Globus pallidus (tissue), 1 donor: ENCODE data around the gene ATP2B2.

Experiments
- DNase-seq: peaks from one replicate; pipeline ENCODE4 v3.0.0-alpha.2; 2015; ENCODE audit warnings: low spot score

Gene ATP2B2

DNA sequence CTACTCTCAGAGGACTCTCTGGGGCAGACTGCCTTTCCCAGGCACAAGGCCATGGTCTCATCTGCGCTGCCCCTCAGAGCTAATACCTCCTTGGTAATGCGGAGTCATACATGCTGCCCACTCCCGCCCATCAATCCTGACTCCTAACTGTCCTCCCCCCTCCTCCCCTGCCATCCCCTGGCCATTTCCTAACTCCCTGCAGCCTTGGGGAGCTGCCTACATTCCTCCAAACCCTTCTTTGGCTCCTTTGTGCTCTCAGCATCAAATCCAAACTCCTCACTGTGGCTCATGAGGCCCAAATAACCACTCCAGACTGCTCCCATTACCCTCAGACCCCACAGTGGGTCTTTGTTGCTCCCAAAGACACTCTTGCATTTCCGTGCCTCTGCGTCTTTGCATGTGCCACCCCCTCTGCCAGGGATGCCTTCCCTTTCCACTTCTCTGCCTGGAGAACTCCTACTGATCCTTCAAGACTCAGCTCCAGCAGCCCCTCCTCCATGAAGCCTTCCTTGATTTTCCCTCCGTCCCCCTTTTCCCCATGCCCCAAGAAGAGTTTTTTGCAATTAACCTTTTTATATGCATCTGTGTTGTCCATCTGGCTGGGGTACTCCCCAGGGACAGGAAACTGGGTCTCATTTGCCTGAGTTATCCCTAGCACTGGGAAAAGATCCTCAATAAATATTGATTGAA, 5.5 kb upstream of the ATP2B2 start:
- DNase-seq, result no peak

DNA sequence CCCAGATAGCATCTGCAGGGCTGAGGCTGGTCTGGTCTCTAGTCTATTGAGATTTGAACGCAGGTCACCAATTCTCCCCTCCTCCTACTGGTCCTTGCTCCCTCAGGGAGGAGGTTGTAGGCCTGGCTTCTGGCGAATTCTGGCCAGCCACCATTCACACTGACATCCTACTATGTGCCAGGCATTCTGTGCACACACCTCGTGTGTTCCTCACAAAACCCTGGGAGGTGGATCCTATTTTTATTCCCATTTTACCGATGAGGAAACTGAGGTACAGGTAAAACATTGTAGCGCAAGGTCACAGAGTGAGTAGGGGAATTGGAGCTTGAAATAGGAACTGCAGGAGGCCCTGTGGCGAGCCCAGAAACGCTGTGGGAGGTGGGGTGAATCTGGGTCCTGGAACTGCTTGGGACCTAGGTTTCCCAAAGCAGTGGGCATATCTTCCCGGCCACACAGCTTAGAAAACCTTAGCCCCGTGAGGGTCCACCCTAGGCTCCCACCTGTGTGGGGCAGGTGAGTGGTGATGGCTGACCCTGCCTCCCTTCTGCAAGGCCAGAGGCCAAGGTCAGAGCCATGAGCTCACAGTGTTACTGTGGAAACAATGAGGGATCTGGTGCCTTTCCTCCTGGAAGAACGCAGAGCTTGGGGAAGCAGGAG, 4.8 kb upstream of the ATP2B2 start:
- DNase-seq, result no peak

DNA sequence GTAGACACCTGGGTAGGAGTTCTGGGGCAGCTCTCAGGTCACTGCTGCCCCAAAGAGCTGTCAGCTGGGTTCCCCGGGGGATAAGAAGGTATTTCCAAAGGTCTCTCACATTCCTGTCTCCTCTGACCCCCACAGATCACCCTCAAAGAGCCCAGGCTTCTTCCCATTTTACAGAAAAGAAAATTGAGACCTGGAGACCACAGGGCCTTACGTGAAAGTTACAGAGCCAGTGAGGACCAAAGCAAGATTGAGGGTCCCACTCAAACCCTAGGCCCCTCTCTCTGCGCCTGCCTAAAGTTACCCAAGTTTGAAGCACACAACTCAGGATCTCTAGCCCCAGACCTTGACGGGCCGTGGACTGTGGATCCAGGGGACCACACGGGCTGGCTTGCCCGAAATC, 3.9 kb upstream of the ATP2B2 start:
- no peak for DNase-seq

DNA sequence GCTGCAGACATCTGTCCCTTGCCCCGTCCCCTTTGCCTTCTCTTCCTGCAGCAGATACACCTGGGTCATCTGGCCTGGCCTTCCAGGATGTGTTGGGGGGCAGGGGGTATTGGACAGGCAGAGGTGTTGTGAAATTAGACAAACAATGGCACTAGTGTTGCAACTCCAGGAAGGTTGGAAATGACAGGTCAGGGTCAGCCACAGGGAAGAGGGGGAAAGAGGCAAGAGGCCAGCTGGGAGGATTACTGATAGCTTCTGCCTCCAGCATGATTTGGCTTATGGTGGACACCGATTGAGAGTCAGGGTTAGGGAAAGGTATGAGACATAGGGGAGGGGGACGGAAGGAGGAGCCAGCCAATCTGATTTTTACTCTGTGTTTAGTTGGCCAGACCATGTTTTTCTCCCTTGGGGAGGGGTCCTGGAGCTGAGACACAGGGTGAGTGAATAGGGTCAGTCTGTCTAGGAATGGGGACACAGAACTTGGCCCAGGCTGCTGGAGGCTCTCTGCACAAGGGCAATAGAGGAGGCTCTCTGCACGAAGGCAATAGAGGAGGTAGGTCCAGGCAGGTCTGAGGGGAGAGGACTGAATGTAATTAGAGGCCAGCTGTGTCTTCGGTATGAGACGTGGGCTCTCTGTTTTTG, 3.4 kb upstream of the ATP2B2 start:
- no peak for DNase-seq

DNA sequence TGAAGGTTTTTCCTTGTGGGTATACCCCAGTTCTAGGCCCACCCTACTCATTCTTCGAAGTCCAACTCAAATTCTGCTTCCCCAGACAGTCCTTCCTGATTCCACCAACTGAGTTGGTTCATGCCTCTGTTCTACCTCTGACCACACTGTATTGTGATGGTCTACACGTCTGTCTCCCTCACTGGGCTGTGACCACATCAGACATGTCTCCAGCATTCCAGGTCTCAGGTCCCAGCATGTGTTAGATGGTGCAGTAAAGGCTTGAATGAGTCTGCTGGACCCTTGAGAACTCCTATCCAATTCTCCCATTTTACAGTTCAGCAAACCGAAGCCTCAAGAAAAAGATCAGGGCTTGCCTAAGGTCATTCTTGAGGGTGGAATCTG, 2.8 kb upstream of the ATP2B2 start:
- DNase-seq, result no peak

DNA sequence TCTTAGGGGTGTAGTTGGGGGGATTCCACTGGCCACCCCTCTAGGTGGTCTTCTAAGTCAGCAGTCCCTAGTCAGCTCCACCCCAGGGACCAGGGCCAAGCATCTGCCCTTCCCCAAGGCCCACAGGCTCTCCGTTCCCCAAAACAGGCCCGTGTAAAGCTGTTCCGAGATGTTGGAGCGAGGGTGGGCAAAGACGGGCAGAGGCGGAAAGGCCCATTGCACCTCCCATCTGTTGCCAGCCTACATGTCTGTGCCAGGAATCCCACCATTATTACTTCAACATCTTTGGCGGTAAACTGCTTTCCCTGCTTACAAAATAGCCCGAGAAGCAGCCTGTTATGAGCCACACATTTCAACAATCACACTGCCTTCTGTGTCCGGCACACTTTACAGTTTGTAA, 1.9 kb upstream of the ATP2B2 start:
- no peak for DNase-seq

DNA sequence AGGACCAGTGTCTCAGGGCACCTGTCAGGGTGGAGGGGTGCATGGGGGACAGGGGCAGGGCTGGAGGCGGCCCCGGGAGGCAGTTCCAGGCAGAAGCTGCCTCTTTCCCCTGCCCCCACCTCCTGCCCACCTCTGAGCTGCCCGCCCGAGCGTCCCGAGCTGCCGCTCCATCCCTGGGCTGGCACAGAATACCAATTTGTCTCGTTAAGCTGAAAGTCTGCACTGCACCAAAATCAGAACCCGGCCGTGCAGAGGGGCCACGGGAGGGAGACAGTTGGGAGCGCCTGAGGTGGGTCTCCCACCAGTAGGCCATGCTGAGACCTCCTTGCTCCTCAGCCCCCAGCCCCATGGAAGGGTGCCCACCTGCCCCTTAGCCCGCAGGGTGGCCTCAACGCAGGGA, 1.3 kb upstream of the ATP2B2 start:
- DNase-seq, result no peak

DNA sequence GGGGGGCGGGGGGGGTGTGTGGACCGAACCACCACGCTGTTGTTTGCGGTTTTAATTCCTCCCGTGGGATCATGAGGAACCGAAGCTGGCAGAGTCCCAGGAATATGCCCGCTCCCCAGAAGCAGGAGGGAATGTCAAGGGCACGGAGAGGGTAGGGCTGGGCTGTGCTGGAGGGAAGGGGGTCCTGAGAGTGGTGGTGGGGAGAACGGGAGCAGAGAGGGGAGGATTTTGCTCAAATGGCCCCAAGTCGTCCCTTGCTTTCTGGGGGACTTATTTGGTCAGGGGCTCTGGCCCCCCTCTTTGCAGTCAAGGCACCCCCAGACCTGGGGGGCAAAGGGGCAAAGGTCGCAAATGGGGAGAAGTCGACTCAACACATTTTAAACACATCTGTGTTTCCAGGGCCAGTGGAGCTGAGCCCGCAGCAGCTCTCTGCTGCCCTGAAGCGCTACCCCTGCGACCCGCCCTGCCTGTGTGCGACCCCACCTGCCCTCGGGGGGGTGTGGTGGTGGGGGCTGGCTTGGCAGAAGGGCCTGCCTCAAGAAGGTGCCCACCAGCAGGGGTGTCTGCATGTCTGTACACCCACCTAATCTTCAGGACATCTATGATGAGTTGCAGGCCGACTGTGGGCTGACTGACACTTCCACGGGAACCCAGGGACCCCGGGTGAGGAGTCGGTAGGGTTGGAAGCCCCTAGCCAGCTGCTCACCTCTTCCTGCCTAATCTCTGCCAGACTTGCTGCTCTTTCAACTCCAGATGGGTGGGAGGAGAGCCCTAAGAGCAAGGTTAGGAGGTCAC, 602 bp upstream of the ATP2B2 start:
- DNase-seq, result no peak

DNA sequence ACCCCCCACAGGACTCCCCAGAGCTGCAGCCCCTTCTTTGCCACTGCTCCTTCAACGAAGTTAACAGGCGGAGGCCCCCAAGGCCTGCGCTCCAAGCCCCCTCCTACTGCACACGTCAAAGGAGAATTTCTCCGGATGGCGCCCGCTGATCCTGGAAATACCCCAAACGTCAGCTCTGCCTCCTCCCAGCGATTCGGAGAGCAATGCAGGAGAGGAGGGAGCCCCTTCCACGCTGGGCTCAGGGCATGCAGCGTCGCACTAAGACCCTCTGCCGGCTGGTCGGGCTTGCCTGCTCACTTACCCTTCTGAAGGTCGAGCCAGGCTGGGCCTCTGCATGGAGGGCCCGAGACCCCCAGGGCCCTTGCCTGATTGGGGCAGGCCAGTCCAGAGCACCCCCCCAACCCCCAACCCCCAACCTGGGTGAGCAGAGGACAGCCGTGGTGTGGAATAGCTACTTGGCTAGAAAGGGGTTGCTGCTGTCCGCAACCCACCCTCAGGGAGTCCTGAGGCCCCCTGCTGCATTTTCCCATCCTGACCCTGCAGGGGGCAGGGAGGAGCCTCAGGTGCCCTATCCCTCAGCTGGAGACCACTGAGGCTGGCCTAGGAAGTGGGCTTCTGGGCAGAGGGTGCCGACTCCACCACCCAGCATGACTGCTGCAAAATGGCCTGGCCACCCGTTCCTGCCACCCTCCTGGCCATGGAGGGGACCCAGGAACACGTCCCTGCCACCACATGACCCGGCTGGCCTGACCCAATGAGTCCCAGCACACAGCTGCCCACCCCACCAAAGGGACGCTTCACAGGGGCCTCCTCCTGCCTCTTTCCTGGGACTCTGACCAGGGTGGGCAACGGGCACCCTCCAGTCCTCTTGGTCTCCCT, 976 bp downstream of the ATP2B2 start:
- DNase-seq, result no peak

DNA sequence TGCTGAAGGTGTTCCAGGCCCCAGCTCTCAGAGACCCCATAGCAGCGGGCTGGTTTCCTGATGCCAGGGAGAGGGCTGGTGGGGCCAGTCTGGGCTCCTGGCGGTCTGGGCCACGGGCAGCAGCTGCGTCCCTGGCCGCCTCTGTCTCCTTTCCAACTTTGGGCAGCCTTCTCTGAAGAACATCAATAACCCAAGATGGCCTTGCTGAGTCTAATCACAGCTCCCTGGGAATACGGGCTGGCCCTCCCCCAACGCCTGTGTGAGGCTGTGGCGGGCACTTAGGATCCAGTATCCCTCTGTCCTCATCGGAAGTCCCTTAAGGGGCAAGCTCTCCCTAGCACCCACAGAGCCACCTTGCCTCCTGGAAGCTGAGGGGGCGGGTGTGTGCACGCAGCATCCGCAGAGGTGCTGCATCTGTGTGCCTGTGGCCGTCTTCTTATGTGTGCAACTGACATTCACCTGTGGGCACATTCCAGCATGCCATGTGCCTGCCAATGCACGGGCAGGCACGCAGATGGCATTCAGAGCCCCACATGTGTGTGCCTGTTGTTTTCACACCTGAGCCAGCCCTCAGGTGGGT, 2.1 kb downstream of the ATP2B2 start:
- DNase-seq, result no peak

DNA sequence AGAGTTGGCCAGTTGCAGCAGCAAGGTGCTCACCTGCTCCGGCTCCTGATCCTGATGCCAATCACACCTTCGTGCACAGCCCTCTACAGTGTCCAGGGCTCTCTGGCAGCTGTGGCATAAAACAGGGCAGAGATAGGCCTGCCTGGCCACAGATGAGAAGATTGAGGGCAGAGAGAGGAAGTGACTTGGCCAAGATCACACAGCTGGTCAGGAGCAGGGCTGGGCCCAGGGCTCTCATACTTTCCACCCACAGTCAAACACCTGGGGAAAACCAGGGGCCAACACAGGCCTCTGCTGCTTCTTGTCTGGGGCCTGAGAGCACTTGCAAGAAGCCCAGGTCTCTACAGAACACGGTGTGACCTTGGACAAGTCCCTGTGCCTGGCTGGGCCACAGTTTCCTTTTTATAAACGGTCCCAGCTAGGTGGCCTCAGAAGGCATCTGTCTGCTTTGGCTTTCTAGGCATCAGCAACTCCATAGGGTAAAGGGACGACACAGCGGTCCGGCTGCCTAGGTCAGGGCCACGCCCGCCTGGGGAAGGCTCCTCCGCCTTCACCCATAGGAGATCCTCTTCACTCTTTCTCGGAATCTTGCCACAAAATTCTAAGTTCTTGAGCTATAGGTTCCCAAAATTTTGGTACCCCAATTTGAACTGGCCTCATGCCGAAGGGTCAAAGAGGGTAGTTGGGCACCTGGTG, 3.1 kb downstream of the ATP2B2 start:
- no peak for DNase-seq

DNA sequence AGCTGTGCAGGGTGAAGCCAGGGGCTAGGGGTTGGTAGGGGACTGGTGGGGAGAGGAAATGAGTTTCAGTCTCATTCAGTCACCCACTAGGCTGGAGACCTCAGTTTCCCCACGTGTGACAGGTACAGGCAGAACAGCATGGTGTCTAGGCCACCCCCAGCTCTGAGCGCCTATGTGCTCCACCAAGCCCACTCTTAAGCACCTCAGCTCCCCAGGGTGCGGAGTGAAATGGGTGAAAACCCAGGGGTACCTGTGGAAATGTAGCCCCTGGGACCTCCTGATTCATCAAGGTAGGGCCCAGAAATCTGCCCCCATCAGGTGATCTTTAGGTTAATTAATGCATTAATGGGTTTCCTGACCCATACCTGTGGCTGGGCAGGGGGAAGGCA, 3.7 kb downstream of the ATP2B2 start:
- DNase-seq, result no peak

DNA sequence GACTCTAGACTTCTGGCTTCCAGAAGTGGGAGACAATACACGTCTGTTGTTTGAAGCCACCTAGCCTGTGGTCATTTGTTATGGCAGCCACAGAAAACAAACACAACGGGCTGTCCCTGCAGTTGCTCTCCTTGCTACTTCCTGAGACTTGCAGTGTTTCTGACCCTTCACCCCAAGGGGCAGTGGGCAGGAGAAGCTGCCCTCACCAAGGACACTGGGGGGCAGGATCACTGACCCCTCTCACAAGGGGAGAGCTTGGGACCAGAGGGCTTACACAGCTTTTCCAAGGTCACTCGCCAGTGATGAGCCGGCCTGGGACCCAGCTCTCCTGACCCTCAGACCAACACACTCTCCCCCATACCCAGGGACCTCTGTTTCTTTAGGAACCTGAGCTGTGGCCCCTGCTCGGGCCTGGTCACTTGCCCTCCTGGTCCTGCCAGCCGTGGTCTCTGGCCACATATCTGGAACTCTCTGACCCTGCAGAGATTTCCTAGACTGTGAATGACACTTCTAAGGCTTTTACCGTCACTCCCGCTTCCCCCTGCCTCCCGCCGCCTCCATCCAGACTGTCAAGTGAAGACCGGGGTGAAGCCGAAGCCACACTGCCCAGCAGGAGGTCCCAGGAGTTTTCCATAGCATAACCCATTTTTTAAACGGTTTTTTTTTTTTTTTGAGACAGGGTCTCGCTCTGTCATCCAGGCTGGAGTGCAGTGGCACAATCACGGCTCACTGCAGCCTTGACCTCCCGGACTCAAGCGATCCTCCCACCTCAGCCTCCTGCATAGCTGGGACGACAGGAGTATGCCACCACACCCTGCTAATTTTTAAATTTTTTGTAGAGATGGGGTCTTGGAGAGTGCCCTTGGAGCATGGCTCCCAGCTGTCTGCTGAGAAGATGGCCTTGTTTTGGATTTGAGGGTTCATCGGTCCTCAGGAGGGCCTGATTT, 4.4 kb downstream of the ATP2B2 start:
- DNase-seq, result no peak

DNA sequence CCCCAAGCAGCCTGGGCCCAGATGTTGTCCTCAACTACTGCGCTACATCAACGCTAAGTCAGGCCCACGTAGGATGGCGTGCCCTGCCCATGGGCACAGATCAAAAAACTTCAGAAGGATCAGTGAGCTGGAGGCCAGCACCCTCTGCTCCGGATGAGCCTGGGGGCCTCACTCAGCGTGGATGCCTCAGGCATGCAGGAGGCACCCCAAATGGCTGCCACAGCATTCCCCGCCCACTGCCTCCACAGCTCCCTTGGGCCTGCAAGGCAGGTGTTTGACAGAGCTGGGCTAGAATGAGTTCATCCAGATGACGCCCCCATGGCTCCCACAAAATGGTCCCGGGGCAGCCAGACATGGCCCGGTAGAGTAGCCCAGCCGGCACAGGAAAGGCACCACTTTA, 7.1 kb downstream of the ATP2B2 start:
- DNase-seq, result no peak

DNA sequence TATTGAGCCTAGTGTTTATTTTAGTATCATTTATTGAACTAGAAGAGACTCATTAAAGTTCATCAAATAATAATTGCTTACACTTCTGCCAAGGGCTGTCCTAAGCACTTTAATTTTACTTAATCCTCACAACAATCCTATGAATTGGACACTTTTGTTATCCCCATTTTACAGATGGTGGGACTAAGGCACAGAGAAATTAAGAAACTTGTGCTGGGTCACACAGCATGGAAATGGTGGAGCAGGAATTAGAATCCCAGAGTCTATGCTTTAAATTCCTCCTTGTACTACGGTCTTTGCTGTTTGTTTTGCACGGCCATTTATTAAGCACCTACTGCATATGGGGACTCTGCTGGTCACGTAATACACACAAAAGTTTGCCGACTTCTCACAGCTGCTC, 7.9 kb downstream of the ATP2B2 start:
- DNase-seq, result no peak

DNA sequence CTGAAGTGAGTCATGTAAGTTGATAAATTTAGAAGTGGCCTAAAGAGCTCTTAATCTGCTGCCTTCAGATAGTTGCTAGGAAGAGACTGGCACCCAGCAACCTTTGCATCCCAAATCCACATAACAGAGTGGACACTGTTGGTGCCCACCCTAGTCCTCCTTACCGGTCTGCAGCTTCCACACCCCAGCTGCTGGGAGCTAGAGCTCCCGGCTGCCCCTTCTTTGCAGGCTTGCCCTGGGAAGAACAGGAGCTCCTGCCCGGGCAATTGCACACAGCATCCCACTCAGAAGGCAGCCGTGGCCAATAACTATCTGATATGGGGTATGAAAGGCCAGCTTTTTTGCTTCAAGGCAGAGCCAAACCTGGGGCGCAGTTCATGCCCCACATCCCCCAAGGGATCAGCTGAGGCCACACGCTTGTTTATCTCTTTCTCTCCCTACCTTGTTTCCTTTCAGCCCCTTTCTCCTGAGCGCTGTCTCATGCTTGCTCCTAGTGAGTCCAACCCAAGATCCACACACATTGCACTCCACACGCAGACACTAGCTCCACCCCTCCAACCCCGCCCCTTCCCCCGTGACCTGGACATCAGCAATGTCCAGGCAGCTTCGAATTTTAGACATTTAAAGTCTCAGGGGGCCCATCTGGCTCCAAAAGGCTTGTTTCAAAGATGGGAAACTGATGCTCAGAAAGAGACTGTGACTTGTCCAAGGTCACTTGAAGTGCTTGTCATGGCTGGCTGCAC, 9.1 kb downstream of the ATP2B2 start:
- DNase-seq, result no peak

DNA sequence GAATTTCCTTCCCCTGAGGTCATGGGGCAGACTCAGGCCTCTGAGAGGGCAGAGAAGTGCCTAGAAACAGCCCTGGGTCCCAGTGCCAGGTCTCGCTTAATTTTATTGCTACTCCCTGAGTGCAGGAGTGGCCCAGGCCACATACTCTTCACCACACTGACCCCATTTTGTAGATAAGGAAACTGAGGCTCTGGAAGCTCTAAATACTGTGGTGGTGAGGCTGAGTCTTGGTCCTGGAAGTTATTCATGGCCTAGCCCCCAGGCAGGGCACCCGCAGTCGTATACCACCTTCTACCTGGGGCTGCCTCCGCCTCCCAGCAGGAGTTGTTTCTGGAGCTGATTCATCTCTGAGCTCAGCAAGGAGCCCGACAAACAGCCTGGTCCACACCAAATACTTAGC, 9.8 kb downstream of the ATP2B2 start:
- no peak for DNase-seq

DNA sequence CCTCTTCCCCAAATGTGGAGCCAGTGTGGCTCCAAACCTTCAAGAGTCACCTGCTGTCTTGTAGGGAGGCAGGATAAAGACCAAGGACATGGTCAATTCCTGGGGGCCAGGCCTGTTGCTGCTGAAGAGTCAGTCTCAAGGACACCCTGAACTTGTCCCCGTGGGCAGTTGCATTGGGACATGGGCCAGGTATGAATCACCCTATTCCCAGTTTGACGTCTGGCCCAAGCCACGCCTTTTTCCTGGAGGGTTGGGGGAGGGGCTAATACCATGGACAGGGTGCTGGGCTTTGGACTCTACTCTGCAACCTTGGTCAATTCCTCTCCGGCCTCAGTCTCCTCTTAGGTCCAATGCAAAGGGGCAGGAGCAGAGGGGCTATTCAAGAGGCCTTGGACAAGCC, 10.4 kb downstream of the ATP2B2 start:
- DNase-seq, result no peak

DNA sequence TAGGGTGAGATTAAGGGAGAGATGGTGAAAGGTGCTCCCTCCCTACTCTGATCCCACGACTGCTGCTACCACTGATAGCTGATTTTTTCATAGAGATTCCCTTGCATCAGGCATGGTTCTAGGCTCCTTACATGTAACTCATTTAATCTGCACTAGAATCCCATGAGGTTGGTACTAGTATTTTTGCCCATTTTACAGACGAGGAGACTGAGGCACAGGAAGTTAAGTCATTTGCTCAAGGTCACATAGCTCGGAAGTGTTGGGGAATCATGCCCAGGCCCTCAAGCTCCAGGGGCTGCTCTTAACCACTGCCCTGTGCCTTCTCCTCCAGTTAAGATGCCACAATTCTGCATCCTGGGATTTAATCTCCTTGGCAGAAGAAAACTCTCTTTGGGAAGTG, 11.2 kb downstream of the ATP2B2 start:
- DNase-seq, result no peak
